Neural cell (in vitro differentiated cells): ENCODE data around the gene TMEM9.

Source experiments
- CTCF ChIP-seq: fragments of 450-650 bp; IDR thresholded peaks from 2 replicates; pipeline ENCODE4 v1.5.1; 2014; ENCODE audit warnings: antibody characterized with exemption, mild to moderate bottlenecking, moderate library complexity; ENCODE audit not compliant: poor library complexity, severe bottlenecking
- EZH2 ChIP-seq: fragments of 200-600, 300-800 bp; shearing (Covaris generic), sonication (generic); IDR thresholded peaks from 2 replicates; pipeline ENCODE4 v1.6.1; 2014; ENCODE audit warnings: antibody characterized with exemption, low read length, borderline replicate concordance, mild to moderate bottlenecking; ENCODE audit not compliant: insufficient read depth, poor library complexity, severe bottlenecking
- MXI1 ChIP-seq: fragments of 450-650 bp; conservative IDR thresholded peaks from 2 replicates; pipeline ENCODE4 v1.6.1; 2014; ENCODE audit warnings: antibody characterized with exemption, mild to moderate bottlenecking; ENCODE audit not compliant: poor library complexity, severe bottlenecking
- POLR2AphosphoS5 ChIP-seq: IDR thresholded peaks from 2 replicates; pipeline ENCODE4 v1.6.1; 2012
- REST ChIP-seq: IDR thresholded peaks from 2 replicates; pipeline ENCODE4 v1.6.1; 2012; ENCODE audit warnings: borderline replicate concordance
- SMC3 ChIP-seq: fragments of 450-650 bp; conservative IDR thresholded peaks from 2 replicates; pipeline ENCODE4 v1.6.1; 2014; ENCODE audit warnings: antibody characterized with exemption, mild to moderate bottlenecking, moderate library complexity; ENCODE audit not compliant: poor library complexity
- TAF1 ChIP-seq: IDR thresholded peaks from 2 replicates; pipeline ENCODE4 v1.6.1; 2012; ENCODE audit warnings: low read depth

- TF ChIP-seq CTCF: no peak
- TF ChIP-seq EZH2: no peak
- no peak for TF ChIP-seq SMC3
- TF ChIP-seq POLR2AphosphoS5: no peak
- TF ChIP-seq REST: no peak
- TF ChIP-seq MXI1: no peak
- no peak for TF ChIP-seq TAF1
Observed at GRCh38 chr1:201085902-201086735, 68.2 kb downstream of the TMEM9 start.
